ENCODE measurements around the gene KIAA1217.

Gene KIAA1217

GRCh38 chr10:24277277-24277676 is 68.3 kb downstream of the KIAA1217 start:
- H3K4ac ChIP-seq (ENCODE audit: low read depth, low read length) = peak overlapping the region; percentile 92
- peak overlapping the region; percentile 77 for H2BK5ac ChIP-seq (ENCODE audit: low read depth, low read length, poor library complexity)
- no peaks in the 10 kb centered on the region for H3K9me3 ChIP-seq (ENCODE audit: insufficient read depth, low read depth, low read length)
- no peak for DNase-seq
- H3K4me3 ChIP-seq (ENCODE audit: low read depth, low read length) = no peak overlapping the region
- H3K79me1 ChIP-seq (ENCODE audit: low read length) = no peaks in the 10 kb centered on the region
- H3K27ac ChIP-seq (ENCODE audit: low read depth, low read length) = peak overlapping the region; percentile 20
- peak overlapping the region; percentile 25 for H3K18ac ChIP-seq (ENCODE audit: low read length)
- H4K12ac ChIP-seq (ENCODE audit: low read depth, low read length) = no peak overlapping the region
- peak overlapping the region; percentile 23 for H3K9ac ChIP-seq (ENCODE audit: low read length)
- no peaks in the 10 kb centered on the region for H3K27me3 ChIP-seq (ENCODE audit: insufficient read depth, low read length)
- H3K36me3 ChIP-seq (ENCODE audit: control insufficient read depth in 1 of 2, insufficient read depth in 2 of 2, low read length in 2 of 2) = peaks cover 8 to 11% of the 10 kb centered on the region in 2 experiments
- H3K79me2 ChIP-seq (ENCODE audit: control insufficient read depth, insufficient read depth, low read length, poor library complexity) = peaks cover 7% of the 10 kb centered on the region
- peak overlapping the region; percentile 37 for H2BK12ac ChIP-seq (ENCODE audit: low read length)
- peaks cover 10 to 11% of the 10 kb centered on the region in 2 experiments for H3K4me1 ChIP-seq (ENCODE audit: control insufficient read depth in 1 of 2, insufficient read depth in 2 of 2, low read length in 2 of 2)
- H2AFZ ChIP-seq (ENCODE audit: insufficient read depth, low read length, poor library complexity) = no peak overlapping the region
- H3K14ac ChIP-seq (ENCODE audit: low read length) = peak overlapping the region; percentile 53
- H3K4me2 ChIP-seq (ENCODE audit: low read length) = no peak overlapping the region
- WGBS (ENCODE audit: extremely low coverage, insufficient coverage, insufficient read length) = no CpG with 5 or more reads among the region's 3 CpGs
- no peak overlapping the region for H2AK5ac ChIP-seq (ENCODE audit: low read length)
- no peak overlapping the region for H4K91ac ChIP-seq (ENCODE audit: low read depth, low read length)
- no peak overlapping the region for H3K23ac ChIP-seq (ENCODE audit: low read length)
- peak overlapping the region; percentile 53 for H4K8ac ChIP-seq (ENCODE audit: low read depth, low read length)
- peak overlapping the region; percentile 36 for H2BK120ac ChIP-seq (ENCODE audit: insufficient read depth, low read length, poor library complexity)

- H3K23ac ChIP-seq (ENCODE audit: low read length) = no peak overlapping the region
- H4K8ac ChIP-seq (ENCODE audit: low read depth, low read length) = no peak overlapping the region
- H2BK120ac ChIP-seq (ENCODE audit: insufficient read depth, low read length, poor library complexity) = no peak overlapping the region
- no peaks in the 10 kb centered on the region for H3K27me3 ChIP-seq (ENCODE audit: insufficient read depth, low read length)
- peaks cover 7% of the 10 kb centered on the region for H3K79me2 ChIP-seq (ENCODE audit: control insufficient read depth, insufficient read depth, low read length, poor library complexity)
- no peak overlapping the region for H3K4ac ChIP-seq (ENCODE audit: low read depth, low read length)
- no peak overlapping the region for H4K91ac ChIP-seq (ENCODE audit: low read depth, low read length)
- H4K12ac ChIP-seq (ENCODE audit: low read depth, low read length) = no peak overlapping the region
- H3K4me3 ChIP-seq (ENCODE audit: low read depth, low read length) = no peak overlapping the region
- no peak overlapping the region for H2AFZ ChIP-seq (ENCODE audit: insufficient read depth, low read length, poor library complexity)
- no peak overlapping the region for H3K14ac ChIP-seq (ENCODE audit: low read length)
- no peak overlapping the region for H3K9ac ChIP-seq (ENCODE audit: low read length)
- H3K79me1 ChIP-seq (ENCODE audit: low read length) = no peaks in the 10 kb centered on the region
- DNase-seq = no peak
- WGBS (ENCODE audit: extremely low coverage, insufficient coverage, insufficient read length) = no CpG with 5 or more reads among the region's 9 CpGs
- H2AK5ac ChIP-seq (ENCODE audit: low read length) = no peak overlapping the region
- H2BK12ac ChIP-seq (ENCODE audit: low read length) = no peak overlapping the region
- no peak overlapping the region for H2BK5ac ChIP-seq (ENCODE audit: low read depth, low read length, poor library complexity)
- no peak overlapping the region for H3K4me2 ChIP-seq (ENCODE audit: low read length)
- peaks cover 10 to 11% of the 10 kb centered on the region in 2 experiments for H3K4me1 ChIP-seq (ENCODE audit: control insufficient read depth in 1 of 2, insufficient read depth in 2 of 2, low read length in 2 of 2)
- H3K27ac ChIP-seq (ENCODE audit: low read depth, low read length) = peak overlapping the region; percentile 20
- peak overlapping the region; percentile 26 for H3K18ac ChIP-seq (ENCODE audit: low read length)
- H3K9me3 ChIP-seq (ENCODE audit: insufficient read depth, low read depth, low read length) = no peaks in the 10 kb centered on the region
- H3K36me3 ChIP-seq (ENCODE audit: control insufficient read depth in 1 of 2, insufficient read depth in 2 of 2, low read length in 2 of 2) = peaks cover 9 to 11% of the 10 kb centered on the region in 2 experiments
Measured at GRCh38 chr10:24277771-24278170, 68.8 kb downstream of the KIAA1217 start.

GRCh38 chr10:24278176-24278889 is 69.4 kb downstream of the KIAA1217 start:
- Histone ChIP-seq H3K9ac (ENCODE audit: low read length) (no peak overlapping the region), H3K27ac (ENCODE audit: low read depth, low read length) (peak overlapping the region; percentile 20), H3K79me2 (ENCODE audit: control insufficient read depth, insufficient read depth, low read length, poor library complexity) (peaks cover 11% of the 10 kb centered on the region), H3K4me3 (ENCODE audit: low read depth, low read length) (no peak overlapping the region), H3K4me1 (ENCODE audit: control insufficient read depth in 1 of 2, insufficient read depth in 2 of 2, low read length in 2 of 2) (peaks cover 10 to 11% of the 10 kb centered on the region in 2 experiments), H2BK5ac (ENCODE audit: low read depth, low read length, poor library complexity) (peak overlapping the region; percentile 58), H2BK12ac (ENCODE audit: low read length) (no peak overlapping the region), H3K18ac (ENCODE audit: low read length) (peak overlapping the region; percentile 26), H2AK5ac (ENCODE audit: low read length) (no peak overlapping the region), H4K8ac (ENCODE audit: low read depth, low read length) (no peak overlapping the region), H3K27me3 (ENCODE audit: insufficient read depth, low read length) (no peaks in the 10 kb centered on the region), H3K14ac (ENCODE audit: low read length) (no peak overlapping the region), H3K36me3 (ENCODE audit: control insufficient read depth in 1 of 2, insufficient read depth in 2 of 2, low read length in 2 of 2) (peaks cover 11 to 12% of the 10 kb centered on the region in 2 experiments), H3K4me2 (ENCODE audit: low read length) (no peak overlapping the region), H4K91ac (ENCODE audit: low read depth, low read length) (no peak overlapping the region), H3K23ac (ENCODE audit: low read length) (no peak overlapping the region), H4K12ac (ENCODE audit: low read depth, low read length) (no peak overlapping the region), H2AFZ (ENCODE audit: insufficient read depth, low read length, poor library complexity) (no peak overlapping the region), H3K79me1 (ENCODE audit: low read length) (no peaks in the 10 kb centered on the region), H3K4ac (ENCODE audit: low read depth, low read length) (peak overlapping the region; percentile 81), H2BK120ac (ENCODE audit: insufficient read depth, low read length, poor library complexity) (no peak overlapping the region), H3K9me3 (ENCODE audit: insufficient read depth, low read depth, low read length) (no peaks in the 10 kb centered on the region)
- no peak for DNase-seq
- no CpG with 5 or more reads among the region's 5 CpGs for WGBS (ENCODE audit: extremely low coverage, insufficient coverage, insufficient read length)

GRCh38 chr10:24279166-24279565 is 70.2 kb downstream of the KIAA1217 start:
- Histone ChIP-seq H3K9ac (ENCODE audit: low read length) (no peak overlapping the region), H4K91ac (ENCODE audit: low read depth, low read length) (no peak overlapping the region), H3K18ac (ENCODE audit: low read length) (no peak overlapping the region), H3K23ac (ENCODE audit: low read length) (no peak overlapping the region), H4K12ac (ENCODE audit: low read depth, low read length) (no peak overlapping the region), H2BK12ac (ENCODE audit: low read length) (no peak overlapping the region), H2BK120ac (ENCODE audit: insufficient read depth, low read length, poor library complexity) (no peak overlapping the region), H4K8ac (ENCODE audit: low read depth, low read length) (no peak overlapping the region), H3K36me3 (ENCODE audit: control insufficient read depth in 1 of 2, insufficient read depth in 2 of 2, low read length in 2 of 2) (peaks cover 8 to 10% of the 10 kb centered on the region in 2 experiments), H3K9me3 (ENCODE audit: insufficient read depth, low read depth, low read length) (no peaks in the 10 kb centered on the region), H3K4me2 (ENCODE audit: low read length) (no peak overlapping the region), H2BK5ac (ENCODE audit: low read depth, low read length, poor library complexity) (no peak overlapping the region), H3K79me1 (ENCODE audit: low read length) (no peaks in the 10 kb centered on the region), H3K79me2 (ENCODE audit: control insufficient read depth, insufficient read depth, low read length, poor library complexity) (peaks cover 14% of the 10 kb centered on the region), H2AK5ac (ENCODE audit: low read length) (no peak overlapping the region), H3K27me3 (ENCODE audit: insufficient read depth, low read length) (no peaks in the 10 kb centered on the region), H2AFZ (ENCODE audit: insufficient read depth, low read length, poor library complexity) (no peak overlapping the region), H3K4me3 (ENCODE audit: low read depth, low read length) (no peak overlapping the region), H3K27ac (ENCODE audit: low read depth, low read length) (peak overlapping the region; percentile 20), H3K14ac (ENCODE audit: low read length) (no peak overlapping the region), H3K4me1 (ENCODE audit: control insufficient read depth in 1 of 2, insufficient read depth in 2 of 2, low read length in 2 of 2) (peaks cover 10 to 11% of the 10 kb centered on the region in 2 experiments), H3K4ac (ENCODE audit: low read depth, low read length) (no peak overlapping the region)
- DNase-seq = peak in 1 of 2 donors; percentile 21
